Chondrocyte (in vitro differentiated cells): ENCODE data around the gene DHCR7. TPM values are rescaled to one million over a fixed set of nuclear protein-coding genes. Genes with fewer than 3 reads are reported as not detected.

Source experiments
- DNase-seq: peaks from one replicate; pipeline ENCODE4 v3.0.0; 2021; ENCODE audit warnings: mixed read lengths, low spot score
- H3K27ac Mint-ChIP-seq: one replicate; pipeline ENCODE4 v1.8.0; 2021; ENCODE audit warnings: mild to moderate bottlenecking, moderate library complexity, mixed read lengths; ENCODE audit not compliant: unreplicated experiment
- H3K27me3 Mint-ChIP-seq: 2 replicates; pipeline ENCODE4 v1.8.0; 2021; ENCODE audit warnings: low read depth, mixed read lengths
- H3K36me3 Mint-ChIP-seq: 2 replicates; pipeline ENCODE4 v1.8.0; 2021; ENCODE audit warnings: low read depth, mixed read lengths
- H3K4me1 Mint-ChIP-seq: 2 replicates; pipeline ENCODE4 v1.8.0; 2021; ENCODE audit warnings: low read depth, mild to moderate bottlenecking, mixed read lengths
- H3K4me3 Mint-ChIP-seq: one replicate; pipeline ENCODE4 v1.8.0; 2021; ENCODE audit warnings: mild to moderate bottlenecking, moderate library complexity, mixed read lengths; ENCODE audit not compliant: unreplicated experiment
- H3K9me3 Mint-ChIP-seq: 2 replicates; pipeline ENCODE4 v1.8.0; 2021; ENCODE audit warnings: low read depth, mixed read lengths
- total RNA-seq: library from RNA; stranded (reverse); gene quantifications from 3 replicates; pipeline ENCODE4 v1.2.1, GENCODE V29; 2021
- TF ChIP-seq, protein P1 (sequence below): fragments of 200-600 bp; sonication (generic); IDR thresholded peaks from 2 replicates; pipeline ENCODE4 v1.5.0; 2021; ENCODE audit warnings: antibody characterized with exemption, mild to moderate bottlenecking, moderate library complexity

Gene DHCR7
- total RNA-seq, 1 donor from 2014 or later: 57.5 TPM

- Mint-ChIP-seq H3K27me3 (peaks cover 2% of the 10 kb centered on the region), H3K9me3 (no peaks in the 10 kb centered on the region), H3K36me3 (peaks cover 10% of the 10 kb centered on the region), H3K27ac (no peak overlapping the region), H3K4me1 (no peaks in the 10 kb centered on the region), H3K4me3 (no peak overlapping the region)
- TF ChIP-seq, protein P1, sequence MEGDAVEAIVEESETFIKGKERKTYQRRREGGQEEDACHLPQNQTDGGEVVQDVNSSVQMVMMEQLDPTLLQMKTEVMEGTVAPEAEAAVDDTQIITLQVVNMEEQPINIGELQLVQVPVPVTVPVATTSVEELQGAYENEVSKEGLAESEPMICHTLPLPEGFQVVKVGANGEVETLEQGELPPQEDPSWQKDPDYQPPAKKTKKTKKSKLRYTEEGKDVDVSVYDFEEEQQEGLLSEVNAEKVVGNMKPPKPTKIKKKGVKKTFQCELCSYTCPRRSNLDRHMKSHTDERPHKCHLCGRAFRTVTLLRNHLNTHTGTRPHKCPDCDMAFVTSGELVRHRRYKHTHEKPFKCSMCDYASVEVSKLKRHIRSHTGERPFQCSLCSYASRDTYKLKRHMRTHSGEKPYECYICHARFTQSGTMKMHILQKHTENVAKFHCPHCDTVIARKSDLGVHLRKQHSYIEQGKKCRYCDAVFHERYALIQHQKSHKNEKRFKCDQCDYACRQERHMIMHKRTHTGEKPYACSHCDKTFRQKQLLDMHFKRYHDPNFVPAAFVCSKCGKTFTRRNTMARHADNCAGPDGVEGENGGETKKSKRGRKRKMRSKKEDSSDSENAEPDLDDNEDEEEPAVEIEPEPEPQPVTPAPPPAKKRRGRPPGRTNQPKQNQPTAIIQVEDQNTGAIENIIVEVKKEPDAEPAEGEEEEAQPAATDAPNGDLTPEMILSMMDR: no peak
- no peak for DNase-seq
These were observed 12.8 kb downstream of the DHCR7 start for GRCh38 chr11:71435278-71435951.

DNA sequence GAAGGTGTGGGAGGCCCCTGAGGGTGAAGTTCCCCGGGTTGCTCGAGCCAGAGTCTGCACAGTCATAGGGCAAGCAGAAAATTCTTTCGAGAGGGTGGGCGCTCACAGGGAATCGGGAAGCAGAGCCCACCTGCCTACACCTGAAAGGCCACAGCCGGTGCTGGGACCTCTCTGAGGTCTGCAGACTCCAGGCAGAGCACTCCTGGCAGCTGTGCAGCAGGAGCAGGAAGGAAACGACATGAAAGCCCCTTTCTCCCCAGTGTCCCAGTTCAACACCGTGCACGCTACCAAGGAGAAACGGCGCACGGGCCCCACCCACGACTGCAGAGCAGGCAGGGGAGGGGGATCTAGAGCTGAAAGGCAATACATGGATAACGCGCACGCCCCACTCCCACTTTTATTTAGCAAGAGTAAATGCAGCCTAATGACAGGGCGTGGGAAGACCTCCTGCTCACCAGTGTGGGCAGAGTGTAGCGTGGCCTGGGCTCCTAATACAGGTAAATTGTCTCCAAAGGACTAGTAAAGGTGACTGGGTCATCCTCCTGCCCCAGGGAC, 13.5 kb downstream of the DHCR7 start:
- Mint-ChIP-seq H3K27ac (no peak overlapping the region), H3K4me3 (no peak overlapping the region), H3K9me3 (no peaks in the 10 kb centered on the region), H3K27me3 (peaks cover 3% of the 10 kb centered on the region), H3K36me3 (peaks cover 6% of the 10 kb centered on the region), H3K4me1 (no peaks in the 10 kb centered on the region)
- TF ChIP-seq, protein P1: no peak
- no peak for DNase-seq

- Mint-ChIP-seq H3K9me3 (no peaks in the 10 kb centered on the region), H3K4me1 (no peaks in the 10 kb centered on the region), H3K27me3 (peaks cover 7% of the 10 kb centered on the region), H3K4me3 (no peak overlapping the region), H3K27ac (no peak overlapping the region), H3K36me3 (peaks cover 3% of the 10 kb centered on the region)
- TF ChIP-seq, protein P1: no peak
- no peak for DNase-seq
These were observed 14.3 kb downstream of the DHCR7 start for GRCh38 chr11:71433648-71434450.

GRCh38 chr11:71432761-71433647, 15.2 kb downstream of the DHCR7 start:
- Mint-ChIP-seq H3K4me1 (no peaks in the 10 kb centered on the region), H3K27me3 (peaks cover 7% of the 10 kb centered on the region), H3K4me3 (no peak overlapping the region), H3K9me3 (no peaks in the 10 kb centered on the region), H3K36me3 (peaks cover 4% of the 10 kb centered on the region), H3K27ac (no peak overlapping the region)
- TF ChIP-seq, protein P1: no peak
- DNase-seq: no peak
